ENCODE data around the gene OR8G5.
"Not testable (repeated sequence)": the region's sequence is repeated elsewhere in the genome, so short reads cannot be mapped to it uniquely, and the experiment has no call there.

The OR8G5 gene, protein sequence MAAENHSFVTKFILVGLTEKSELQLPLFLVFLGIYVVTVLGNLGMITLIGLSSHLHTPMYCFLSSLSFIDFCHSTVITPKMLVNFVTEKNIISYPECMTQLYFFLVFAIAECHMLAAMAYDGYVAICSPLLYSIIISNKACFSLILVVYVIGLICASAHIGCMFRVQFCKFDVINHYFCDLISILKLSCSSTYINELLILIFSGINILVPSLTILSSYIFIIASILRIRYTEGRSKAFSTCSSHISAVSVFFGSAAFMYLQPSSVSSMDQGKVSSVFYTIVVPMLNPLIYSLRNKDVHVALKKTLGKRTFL

DNA sequence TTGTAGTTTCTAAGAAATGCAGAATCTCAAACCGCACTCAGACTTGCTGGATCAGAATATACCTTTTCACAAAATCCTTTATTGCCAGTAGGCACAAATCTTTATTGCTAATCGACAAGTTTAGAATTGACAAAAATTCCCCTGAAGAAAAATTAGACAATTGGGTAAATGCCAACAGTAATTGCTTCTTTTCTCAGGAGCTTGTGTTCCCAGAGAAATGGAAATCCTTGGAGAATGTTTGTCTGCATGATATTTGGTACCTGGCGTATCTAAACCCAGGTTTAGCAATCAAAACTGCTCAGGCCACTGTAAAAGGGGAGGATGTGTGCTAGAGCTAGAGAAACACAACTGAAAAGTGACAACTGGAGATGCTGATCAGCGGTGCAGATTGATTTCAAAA lies at the start of gene OR8G5:
OR8G5 (plus strand) TSS at position 301 of the 400 bp plus-strand sequence. CDS start 8,556 bp downstream, outside the sequence.
- H3K4me3 ChIP-seq (ENCODE audit: low read length): no peak within 1 kb of the TSS
- no peak for TF ChIP-seq ZNF274 (IDR thresholded peaks at IDR 0.05; ENCODE audit: low read depth, low read length)

DNA sequence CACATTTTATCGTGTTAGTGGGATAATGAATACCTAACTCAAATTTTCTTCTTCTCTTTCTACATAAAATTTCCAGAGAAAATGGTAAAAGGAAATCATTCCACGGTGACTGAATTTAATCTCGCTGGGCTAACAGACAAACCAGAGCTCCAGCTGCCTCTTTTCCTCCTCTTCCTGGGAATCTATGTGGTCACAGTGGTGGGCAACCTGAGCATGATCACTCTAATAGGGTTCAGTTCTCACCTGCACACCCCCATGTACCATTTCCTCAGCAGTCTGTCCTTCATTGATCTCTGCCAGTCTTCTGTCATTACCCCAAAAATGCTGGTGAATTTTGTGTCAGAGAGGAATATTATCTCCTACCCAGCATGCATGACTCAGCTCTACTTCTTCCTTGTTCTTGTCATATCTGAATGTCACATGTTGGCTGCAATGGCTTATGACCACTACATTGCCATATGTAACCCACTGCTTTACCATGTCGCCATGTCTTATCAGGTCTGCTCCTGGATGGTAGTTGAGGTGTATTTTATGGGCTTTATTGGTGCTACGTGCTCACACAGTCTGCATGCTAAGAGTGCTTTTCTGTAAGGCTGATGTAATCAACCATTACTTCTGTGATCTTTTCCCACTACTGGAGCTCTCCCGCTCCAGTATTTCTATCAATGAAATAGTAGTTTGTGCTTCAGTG lies 48.9 kb upstream of the OR8G5 start:
- no peak for TF ChIP-seq ZNF274 (IDR thresholded peaks at IDR 0.05; ENCODE audit: low read depth, low read length)
- no peak overlapping the region for H3K4me3 ChIP-seq (ENCODE audit: low read length)

DNA sequence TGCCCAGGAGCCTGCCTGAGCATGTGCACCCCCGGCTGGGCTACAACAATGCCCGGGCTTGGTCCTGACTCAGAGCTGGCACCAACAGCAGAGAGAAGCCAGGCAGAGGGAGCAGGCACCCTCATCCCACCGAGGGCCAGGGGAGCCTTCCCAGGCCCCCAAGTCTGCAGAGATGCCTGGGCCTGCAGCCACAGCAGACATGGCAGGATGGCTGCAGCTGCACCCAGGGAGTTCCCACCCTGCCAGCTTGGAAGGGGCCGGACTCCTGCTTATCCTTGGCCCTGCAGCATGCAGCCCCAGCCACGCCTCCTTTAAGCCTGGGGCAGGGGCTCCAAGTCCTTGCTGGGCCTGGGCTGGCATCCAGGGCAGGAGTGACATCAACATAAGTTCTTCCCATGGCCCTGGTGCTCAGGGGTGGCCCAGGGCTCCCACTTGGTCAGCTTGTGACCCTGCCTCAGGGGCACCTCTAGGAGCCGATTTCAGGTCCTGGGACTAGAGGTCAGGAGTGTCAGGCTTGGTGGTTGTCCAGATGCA lies 46.3 kb upstream of the OR8G5 start:
- no peak for TF ChIP-seq ZNF274 (IDR thresholded peaks at IDR 0.05; ENCODE audit: low read depth, low read length)
- no peak overlapping the region for H3K4me3 ChIP-seq (ENCODE audit: low read length)

DNA sequence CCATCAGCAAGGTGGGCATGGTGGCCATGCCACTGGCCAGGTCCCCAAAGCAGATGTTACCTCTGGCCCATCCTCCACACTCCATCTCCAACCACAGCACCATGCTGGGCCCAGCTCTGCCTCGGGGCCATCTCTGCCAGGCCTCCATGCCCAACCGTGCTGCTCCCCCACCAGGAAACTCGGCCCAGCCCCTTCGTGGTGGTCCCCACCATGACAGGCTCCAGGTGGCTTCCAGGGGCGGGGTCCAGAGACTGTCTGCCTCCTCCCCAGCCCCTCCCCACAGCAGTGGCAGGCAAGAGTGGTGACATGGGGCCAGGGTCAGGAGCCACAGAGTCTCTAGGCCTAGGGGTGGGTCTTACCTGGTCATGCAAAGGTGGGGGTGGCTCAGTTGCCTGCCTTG lies 45.8 kb upstream of the OR8G5 start:
- no peak overlapping the region for H3K4me3 ChIP-seq (ENCODE audit: low read length)
- TF ChIP-seq ZNF274 (IDR thresholded peaks at IDR 0.05; ENCODE audit: low read depth, low read length): no peak

DNA sequence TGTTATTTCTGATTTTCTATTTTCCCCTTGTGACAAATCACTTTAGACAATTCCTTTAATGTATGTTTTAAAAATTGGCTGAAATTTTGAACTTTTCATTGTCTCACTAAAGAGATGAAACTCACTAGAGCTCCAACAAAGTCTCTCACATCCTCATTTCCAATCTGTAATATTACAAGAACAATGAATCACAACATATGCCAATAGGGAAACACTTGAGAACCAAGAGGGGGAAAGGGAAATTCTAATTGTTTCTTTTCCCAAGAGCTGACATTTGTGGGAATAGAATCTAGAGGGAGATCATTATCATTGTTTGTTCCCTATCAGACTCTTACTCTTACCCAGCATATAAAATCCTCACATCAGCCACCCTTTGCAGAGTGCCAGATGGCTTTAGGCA lies 44.9 kb upstream of the OR8G5 start:
- H3K4me3 ChIP-seq (ENCODE audit: low read length): no peak overlapping the region
- no peak for TF ChIP-seq ZNF274 (IDR thresholded peaks at IDR 0.05; ENCODE audit: low read depth, low read length)

DNA sequence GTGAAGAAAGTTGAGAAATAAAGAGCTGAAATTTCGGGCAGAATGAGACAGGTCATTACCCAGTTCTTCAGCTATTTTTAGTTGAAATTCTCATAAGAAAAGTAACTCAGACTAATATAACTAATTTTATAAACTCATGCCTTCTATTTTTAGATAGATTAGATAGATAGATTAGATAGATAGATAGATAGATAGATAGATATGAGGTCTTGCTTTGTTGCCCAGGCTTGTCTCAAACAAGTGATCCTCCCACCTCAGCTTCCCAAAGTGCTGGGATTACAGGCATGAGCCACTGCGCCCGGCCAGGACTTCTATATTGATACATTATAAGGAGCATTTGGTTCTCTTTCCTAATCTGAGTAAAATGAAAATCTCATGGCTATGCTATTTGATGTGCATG lies 42.1 kb upstream of the OR8G5 start:
- TF ChIP-seq ZNF274 (IDR thresholded peaks at IDR 0.05; ENCODE audit: low read depth, low read length): no peak
- H3K4me3 ChIP-seq (ENCODE audit: low read length): no peak overlapping the region

DNA sequence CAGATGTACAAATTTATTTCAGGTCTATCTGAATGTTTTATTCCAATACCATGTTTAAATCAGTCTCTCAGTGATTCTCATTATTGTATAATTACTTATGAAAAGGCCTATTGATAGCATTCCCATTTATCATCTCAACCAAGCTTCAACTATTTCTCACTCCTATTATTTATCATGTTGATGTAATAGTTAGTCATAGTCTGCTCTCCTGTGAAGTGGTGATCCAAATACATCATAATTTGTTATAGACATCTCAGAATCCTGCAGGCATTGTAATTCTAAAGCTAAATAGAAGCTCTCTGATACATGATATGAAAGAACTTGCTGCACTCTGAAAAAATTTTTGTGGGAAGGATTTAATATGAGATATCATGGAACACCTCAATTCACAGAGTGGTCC lies 37.0 kb upstream of the OR8G5 start:
- H3K4me3 ChIP-seq (ENCODE audit: low read length): no peak overlapping the region
- TF ChIP-seq ZNF274 (IDR thresholded peaks at IDR 0.05; ENCODE audit: low read depth, low read length): no peak

DNA sequence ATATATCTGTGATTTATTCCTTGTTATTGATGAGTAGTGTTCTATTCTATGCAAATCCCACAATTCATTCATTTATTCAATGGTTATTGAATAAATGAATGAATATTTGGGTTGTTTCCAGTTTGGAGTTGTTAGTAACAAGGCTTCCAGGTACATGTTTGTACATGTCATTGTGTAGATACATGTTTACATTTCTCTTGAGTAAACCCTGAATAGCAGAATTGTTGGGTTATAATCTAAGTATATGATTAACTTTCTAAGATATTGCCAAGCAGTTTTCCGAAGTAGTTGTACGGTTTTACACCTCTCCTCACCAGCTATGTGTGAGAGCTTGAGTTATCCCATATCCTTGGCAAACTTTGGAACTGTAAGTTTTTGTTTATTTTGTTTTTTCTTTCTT lies 33.8 kb upstream of the OR8G5 start:
- H3K4me3 ChIP-seq (ENCODE audit: low read length): no peak overlapping the region
- no peak for TF ChIP-seq ZNF274 (IDR thresholded peaks at IDR 0.05; ENCODE audit: low read depth, low read length)

DNA sequence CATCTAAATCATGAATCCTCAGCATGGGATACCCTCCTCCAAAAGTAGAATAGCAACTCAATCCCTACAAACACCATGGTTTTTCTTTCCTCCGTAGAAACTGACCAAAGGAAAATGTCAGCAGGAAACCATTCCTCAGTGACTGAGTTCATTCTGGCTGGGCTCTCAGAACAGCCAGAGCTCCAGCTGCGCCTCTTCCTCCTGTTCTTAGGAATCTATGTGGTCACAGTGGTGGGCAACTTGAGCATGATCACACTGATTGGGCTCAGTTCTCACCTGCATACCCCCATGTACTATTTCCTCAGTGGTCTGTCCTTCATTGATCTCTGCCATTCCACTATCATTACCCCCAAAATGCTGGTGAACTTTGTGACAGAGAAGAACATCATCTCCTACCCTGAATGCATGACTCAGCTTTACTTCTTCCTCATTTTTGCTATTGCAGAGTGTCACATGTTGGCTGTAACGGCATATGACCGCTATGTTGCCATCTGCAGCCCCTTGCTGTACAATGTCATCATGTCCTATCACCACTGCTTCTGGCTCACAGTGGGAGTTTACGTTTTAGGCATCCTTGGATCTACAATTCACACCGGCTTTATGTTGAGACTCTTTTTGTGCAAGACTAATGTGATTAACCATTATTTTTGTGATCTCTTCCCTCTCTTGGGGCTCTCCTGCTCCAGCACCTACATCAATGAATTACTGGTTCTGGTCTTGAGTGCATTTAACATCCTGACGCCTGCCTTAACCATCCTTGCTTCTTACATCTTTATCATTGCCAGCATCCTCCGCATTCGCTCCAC lies 31.4 kb upstream of the OR8G5 start:
- not testable (repeated sequence) for H3K4me3 ChIP-seq (ENCODE audit: low read length)

DNA sequence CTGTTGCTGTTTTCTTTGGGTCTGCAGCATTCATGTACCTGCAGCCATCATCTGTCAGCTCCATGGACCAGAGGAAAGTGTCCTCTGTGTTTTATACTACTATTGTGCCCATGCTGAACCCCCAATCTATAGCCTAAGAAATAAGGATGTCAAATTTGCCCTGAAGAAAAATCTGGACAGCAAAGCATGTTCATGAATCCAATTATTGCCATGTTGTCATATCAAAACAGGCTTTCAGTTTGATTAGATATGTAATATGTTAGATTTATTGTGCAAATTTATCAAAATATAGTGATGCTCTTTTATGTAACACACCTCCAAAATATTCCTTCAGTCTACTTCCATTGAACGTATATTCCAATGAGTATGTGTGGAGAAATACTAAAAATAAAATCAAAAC lies 30.7 kb upstream of the OR8G5 start:
- TF ChIP-seq ZNF274 (IDR thresholded peaks at IDR 0.05; ENCODE audit: low read depth, low read length): no peak

DNA sequence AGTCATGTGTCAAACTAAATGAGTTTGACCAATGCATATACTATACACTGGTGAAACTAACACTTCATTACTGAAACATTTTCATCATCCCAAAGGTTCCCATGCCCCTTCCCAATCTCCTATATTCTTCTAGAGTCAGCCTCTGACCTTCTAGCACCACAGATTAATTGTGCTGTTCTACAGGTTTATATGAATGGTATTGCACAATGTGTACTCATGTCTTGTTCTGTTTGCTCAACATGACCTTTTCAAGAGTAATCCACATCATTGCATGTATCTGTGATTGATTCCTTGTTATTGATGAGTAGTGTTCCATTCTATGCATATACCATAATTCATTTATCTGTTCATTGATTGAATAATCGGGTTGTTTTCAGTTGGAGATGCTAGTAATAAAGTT lies 22.8 kb upstream of the OR8G5 start:
- no peak for TF ChIP-seq ZNF274 (IDR thresholded peaks at IDR 0.05; ENCODE audit: low read depth, low read length)

More for the DNA sequence above, 30.7 kb upstream of the OR8G5 start:
- no peak overlapping the region for H3K4me3 ChIP-seq (ENCODE audit: low read length)

DNA sequence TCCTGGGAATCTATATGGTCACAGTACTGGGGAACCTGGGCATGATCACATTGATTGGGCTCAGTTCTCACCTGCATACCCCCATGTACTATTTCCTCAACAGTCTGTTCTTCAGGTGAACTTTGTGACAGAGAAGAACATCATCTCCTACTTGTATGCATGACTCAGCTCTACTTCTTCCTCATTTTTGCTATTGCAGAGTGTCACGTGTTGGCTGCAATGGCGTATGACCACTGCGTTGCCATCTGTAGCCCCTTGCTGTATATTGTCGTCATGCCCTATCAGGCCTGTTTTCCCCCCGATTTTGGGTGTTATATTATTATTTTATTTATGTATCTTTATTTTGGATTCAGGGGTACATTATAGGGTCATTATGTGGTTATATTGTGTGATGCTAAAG lies 17.7 kb upstream of the OR8G5 start:
- H3K4me3 ChIP-seq (ENCODE audit: low read length): no peak overlapping the region
- TF ChIP-seq ZNF274 (IDR thresholded peaks at IDR 0.05; ENCODE audit: low read depth, low read length): no peak

More for the DNA sequence above, 22.8 kb upstream of the OR8G5 start:
- no peak overlapping the region for H3K4me3 ChIP-seq (ENCODE audit: low read length)

DNA sequence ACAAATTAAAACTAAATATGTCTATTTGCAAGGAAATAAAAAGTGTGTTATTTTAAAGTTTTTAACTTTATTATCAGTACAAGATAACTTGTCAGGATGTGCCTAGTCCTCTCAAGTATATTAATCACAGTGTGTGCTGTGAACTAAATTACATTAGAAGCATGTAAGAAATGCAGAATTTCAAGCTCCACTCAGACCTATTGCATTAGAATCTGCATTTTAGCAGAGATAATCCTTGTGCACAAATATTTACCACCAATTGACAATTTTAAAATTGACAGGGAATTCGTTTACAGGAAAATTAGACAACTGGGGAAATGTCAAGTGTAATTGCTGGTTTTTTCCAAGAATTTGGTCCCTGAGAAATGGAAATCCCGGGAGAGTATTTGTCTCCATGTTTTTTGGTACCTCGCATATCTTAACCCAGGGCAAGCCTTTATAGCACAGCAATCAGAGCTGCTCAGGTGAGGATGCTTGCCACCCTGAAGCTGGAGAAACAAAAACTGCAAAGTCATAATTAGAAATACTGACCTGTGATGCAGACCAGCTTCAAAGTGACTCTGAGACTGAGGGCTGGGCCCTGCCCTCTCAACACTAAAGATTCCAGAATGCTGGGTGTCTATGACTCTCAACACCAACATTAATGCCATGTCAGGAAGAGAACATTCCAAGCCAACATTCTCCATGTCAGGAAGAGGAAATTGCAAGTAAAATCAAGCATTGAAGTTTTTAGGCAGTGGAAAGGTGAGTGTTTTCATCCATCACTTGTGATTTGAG lies 15.4 kb upstream of the OR8G5 start, which contains the start of gene OR8G1:
OR8G1 (plus strand) TSS at position 475 of the 777 bp plus-strand sequence. CDS start 8,581 bp downstream, outside the sequence.
- TF ChIP-seq ZNF274 (IDR thresholded peaks at IDR 0.05; ENCODE audit: low read depth, low read length): no peak
- H3K4me3 ChIP-seq (ENCODE audit: low read length): no peak within 1 kb of the TSS

DNA sequence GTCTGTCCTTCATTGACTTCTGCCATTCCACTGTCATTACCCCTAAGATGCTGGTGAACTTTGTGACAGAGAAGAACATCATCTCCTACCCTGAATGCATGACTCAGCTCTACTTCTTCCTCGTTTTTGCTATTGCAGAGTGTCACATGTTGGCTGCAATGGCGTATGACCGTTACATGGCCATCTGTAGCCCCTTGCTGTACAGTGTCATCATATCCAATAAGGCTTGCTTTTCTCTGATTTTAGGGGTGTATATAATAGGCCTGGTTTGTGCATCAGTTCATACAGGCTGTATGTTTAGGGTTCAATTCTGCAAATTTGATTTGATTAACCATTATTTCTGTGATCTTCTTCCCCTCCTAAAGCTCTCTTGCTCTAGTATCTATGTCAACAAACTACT lies 6.3 kb upstream of the OR8G5 start:
- not testable (repeated sequence) for H3K4me3 ChIP-seq (ENCODE audit: low read length)

DNA sequence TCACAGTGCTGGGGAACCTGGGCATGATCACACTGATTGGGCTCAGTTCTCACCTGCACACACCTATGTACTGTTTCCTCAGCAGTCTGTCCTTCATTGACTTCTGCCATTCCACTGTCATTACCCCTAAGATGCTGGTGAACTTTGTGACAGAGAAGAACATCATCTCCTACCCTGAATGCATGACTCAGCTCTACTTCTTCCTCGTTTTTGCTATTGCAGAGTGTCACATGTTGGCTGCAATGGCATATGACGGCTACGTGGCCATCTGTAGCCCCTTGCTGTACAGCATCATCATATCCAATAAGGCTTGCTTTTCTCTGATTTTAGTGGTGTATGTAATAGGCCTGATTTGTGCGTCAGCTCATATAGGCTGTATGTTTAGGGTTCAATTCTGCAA lies 8.9 kb downstream of the OR8G5 start:
- not testable (repeated sequence) for H3K4me3 ChIP-seq (ENCODE audit: low read length)

DNA sequence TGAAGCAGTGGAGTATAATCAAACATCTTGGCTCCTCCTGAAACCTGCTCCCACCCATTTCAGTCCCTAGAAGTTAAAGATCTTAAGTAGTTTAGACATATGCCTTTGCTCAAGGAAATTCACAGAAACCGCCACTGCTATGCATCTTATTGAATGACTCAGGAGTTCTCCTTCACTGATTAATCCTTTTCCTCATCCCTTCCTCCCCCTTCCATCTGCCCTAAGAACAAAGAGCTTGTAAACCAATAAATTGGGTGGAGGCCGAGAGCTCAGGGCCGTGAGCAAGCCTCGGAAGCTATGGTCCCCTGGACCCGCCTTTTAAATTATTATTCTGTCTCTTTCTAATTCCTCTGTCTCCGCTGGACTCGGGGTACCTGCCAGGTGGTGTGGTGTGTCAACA lies 14.7 kb downstream of the OR8G5 start:
- not testable (repeated sequence) for H3K4me3 ChIP-seq (ENCODE audit: low read length)

Data from GM08714 (cell line).